ENCODE results near the gene SIPA1L3. TPM values are rescaled to one million over a fixed set of nuclear protein-coding genes. Genes with fewer than 3 reads are reported as not detected.
A peak's percentile ranks its signal among the peaks of the same experiment; 100 is the strongest.

SIPA1L3 gene
- total RNA-seq, 1 experiment from 2014 or later = 125 TPM

DNA sequence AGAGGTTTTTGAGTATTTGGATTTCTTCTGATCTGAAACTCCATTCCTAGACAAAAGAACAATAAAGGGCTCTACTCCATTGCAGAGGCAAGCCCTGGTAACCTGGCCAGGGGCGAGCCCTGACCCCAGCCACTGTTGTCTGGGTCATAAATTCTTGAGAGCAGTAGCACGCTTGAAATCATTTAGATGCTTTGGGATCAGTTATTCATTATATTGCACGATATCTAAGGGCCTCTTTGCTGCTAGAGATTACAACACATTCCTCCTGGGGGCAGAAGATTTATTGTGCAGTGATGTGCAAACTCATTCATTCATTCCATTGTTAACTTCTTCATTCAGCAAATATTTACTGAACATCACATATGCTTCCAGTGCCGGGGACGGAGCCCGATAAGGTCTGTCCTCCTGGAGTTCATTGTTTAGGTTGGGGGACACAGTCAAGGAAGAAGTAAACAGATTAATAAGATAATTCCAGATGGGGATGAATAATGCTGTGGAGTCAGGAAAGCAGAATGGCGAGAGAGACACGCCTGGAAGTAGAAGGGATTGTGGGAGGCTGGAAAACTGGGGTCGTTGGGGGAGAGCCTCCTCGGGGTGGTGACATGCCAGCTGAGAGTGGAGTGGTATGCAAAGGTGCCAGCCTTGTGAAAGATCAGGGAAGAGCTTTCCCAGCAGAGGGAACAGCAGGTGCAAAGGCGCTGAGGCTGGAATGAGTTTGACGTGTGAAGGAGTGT, 34.9 kb downstream of the SIPA1L3 start:
- no TSS peak for BruUV-seq (replicated peaks)
- Histone ChIP-seq H3K4me3 (ENCODE audit: low read depth, low read length) (no peak overlapping the region), H3K9me3 (no peaks in the 10 kb centered on the region), H3K4me1 (peaks cover 68% of the 10 kb centered on the region), H3K27me3 (replicated peaks; ENCODE audit: control insufficient read depth, insufficient read depth, low read length) (no peaks in the 10 kb centered on the region), H3K36me3 (ENCODE audit: control insufficient read depth, insufficient read depth, low read length) (peaks cover 2% of the 10 kb centered on the region)
- Mint-ChIP-seq H3K27me3 (ENCODE audit: insufficient read depth, unreplicated experiment) (no peaks in the 10 kb centered on the region), H3K4me3 (ENCODE audit: unreplicated experiment) (peak overlapping the region; percentile 68), H3K27ac (ENCODE audit: unreplicated experiment) (peak overlapping the region; percentile 94), H3K9me3 (ENCODE audit: unreplicated experiment) (peaks cover 1% of the 10 kb centered on the region), H3K36me3 (ENCODE audit: insufficient read depth, unreplicated experiment) (peaks cover 83% of the 10 kb centered on the region), H3K4me1 (ENCODE audit: low read depth, unreplicated experiment) (peaks cover 51% of the 10 kb centered on the region)
- TF ChIP-seq, protein P1, sequence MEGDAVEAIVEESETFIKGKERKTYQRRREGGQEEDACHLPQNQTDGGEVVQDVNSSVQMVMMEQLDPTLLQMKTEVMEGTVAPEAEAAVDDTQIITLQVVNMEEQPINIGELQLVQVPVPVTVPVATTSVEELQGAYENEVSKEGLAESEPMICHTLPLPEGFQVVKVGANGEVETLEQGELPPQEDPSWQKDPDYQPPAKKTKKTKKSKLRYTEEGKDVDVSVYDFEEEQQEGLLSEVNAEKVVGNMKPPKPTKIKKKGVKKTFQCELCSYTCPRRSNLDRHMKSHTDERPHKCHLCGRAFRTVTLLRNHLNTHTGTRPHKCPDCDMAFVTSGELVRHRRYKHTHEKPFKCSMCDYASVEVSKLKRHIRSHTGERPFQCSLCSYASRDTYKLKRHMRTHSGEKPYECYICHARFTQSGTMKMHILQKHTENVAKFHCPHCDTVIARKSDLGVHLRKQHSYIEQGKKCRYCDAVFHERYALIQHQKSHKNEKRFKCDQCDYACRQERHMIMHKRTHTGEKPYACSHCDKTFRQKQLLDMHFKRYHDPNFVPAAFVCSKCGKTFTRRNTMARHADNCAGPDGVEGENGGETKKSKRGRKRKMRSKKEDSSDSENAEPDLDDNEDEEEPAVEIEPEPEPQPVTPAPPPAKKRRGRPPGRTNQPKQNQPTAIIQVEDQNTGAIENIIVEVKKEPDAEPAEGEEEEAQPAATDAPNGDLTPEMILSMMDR (IDR thresholded peaks at IDR 0.05; ENCODE audit: insufficient read depth in 1 of 2, low read depth in 1 of 2, low read length in 1 of 2, severe bottlenecking in 1 of 2, unreplicated experiment in 1 of 2) = no peak
- POLR2A ChIA-PET = interaction anchor here (0.7 to 3.5 kb wide), 3 partner anchors 10 to 261 kb away, joined by 7 to 55 read pairs (median 15); partner anchors contain the start of genes SIPA1L3 and WDR87
- DNase-seq = peak; percentile 91 to 94
- CTCF ChIA-PET = interaction anchor here (0.6 to 2.4 kb wide), 5 partner anchors 10 to 642 kb away, joined by 3 to 12 read pairs (median 6); partner anchors contain the start of gene WDR87
- intact Hi-C loops (cut with micrococcal nuclease; ENCODE audit: unreplicated experiment) = loop anchor here (1.0 kb wide), 4 partner anchors 10 to 121 kb away; partner anchors contain the start of gene WDR87

DNA sequence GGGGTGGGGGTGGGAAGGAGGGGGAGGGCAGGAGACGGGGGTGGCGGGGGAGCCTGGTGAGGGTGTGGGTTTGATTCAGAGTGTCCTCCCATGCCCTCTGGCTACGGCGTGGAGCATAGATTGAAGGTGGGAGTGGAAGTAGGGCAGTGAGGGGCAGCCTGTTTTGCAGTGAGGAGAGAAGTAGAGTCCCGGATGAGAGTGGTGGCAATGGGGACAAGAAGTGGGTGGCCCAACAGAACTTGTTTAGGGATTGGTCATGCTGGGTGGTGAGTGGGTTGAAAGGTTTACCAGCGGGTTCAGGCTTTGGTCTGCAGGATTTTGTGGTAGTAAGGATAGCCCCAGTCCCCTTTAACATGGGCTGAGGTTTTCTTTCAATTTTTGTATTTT, 35.5 kb downstream of the SIPA1L3 start:
- Mint-ChIP-seq H3K9me3 (ENCODE audit: unreplicated experiment) (no peaks in the 10 kb centered on the region), H3K4me3 (ENCODE audit: unreplicated experiment) (peak overlapping the region; percentile 68), H3K4me1 (ENCODE audit: low read depth, unreplicated experiment) (peaks cover 56% of the 10 kb centered on the region), H3K27ac (ENCODE audit: unreplicated experiment) (peak overlapping the region; percentile 94), H3K36me3 (ENCODE audit: insufficient read depth, unreplicated experiment) (peaks cover 84% of the 10 kb centered on the region), H3K27me3 (ENCODE audit: insufficient read depth, unreplicated experiment) (no peaks in the 10 kb centered on the region)
- ChIA-PET CTCF (interaction anchor here (0.9 to 2.4 kb wide), 4 partner anchors 11 to 45 kb away, joined by 4 to 10 read pairs (median 7); partner anchors contain the start of gene WDR87), POLR2A (interaction anchor here (1.3 to 3.5 kb wide), 3 partner anchors 10 to 50 kb away, joined by 5 to 55 read pairs (median 21); partner anchors contain the start of genes SIPA1L3 and WDR87)
- no peak for DNase-seq
- H3K27me3 ChIP-seq (replicated peaks; ENCODE audit: control insufficient read depth, insufficient read depth, low read length) = no peaks in the 10 kb centered on the region
- no peak overlapping the region for H3K4me3 ChIP-seq (ENCODE audit: low read depth, low read length)
- intact Hi-C loops (cut with micrococcal nuclease; ENCODE audit: unreplicated experiment) = no loop called here
- TF ChIP-seq, protein P1 (IDR thresholded peaks at IDR 0.05; ENCODE audit: insufficient read depth in 1 of 2, low read depth in 1 of 2, low read length in 1 of 2, severe bottlenecking in 1 of 2, unreplicated experiment in 1 of 2) = no peak
- no TSS peak for BruUV-seq (replicated peaks)
- H3K36me3 ChIP-seq (ENCODE audit: control insufficient read depth, insufficient read depth, low read length) = peaks cover 2% of the 10 kb centered on the region
- no peaks in the 10 kb centered on the region for H3K9me3 ChIP-seq
- H3K4me1 ChIP-seq = peaks cover 65% of the 10 kb centered on the region

DNA sequence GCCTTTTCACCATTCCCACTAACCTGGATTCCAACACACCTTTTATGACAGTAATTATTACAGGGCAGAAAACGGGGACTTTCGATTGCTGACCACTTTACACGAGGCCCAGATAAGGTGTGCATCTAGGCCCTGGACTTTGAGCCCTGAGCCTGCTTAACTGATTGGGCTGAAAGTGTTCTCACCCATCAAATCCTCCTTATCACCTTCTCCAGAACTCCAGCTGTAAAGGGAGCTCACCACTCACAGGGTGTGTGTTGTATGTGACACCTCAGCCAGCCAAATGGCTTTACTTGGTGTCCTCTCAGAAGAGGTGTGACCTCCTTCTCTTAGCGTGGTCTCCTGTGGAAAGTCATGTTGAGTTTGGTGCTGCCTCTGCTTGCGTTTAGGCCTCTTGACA, 36.5 kb downstream of the SIPA1L3 start:
- Mint-ChIP-seq H3K36me3 (ENCODE audit: insufficient read depth, unreplicated experiment) (peaks cover 84% of the 10 kb centered on the region), H3K27me3 (ENCODE audit: insufficient read depth, unreplicated experiment) (no peaks in the 10 kb centered on the region), H3K4me1 (ENCODE audit: low read depth, unreplicated experiment) (peaks cover 64% of the 10 kb centered on the region), H3K9me3 (ENCODE audit: unreplicated experiment) (no peaks in the 10 kb centered on the region), H3K27ac (ENCODE audit: unreplicated experiment) (peak overlapping the region; percentile 94), H3K4me3 (ENCODE audit: unreplicated experiment) (peak overlapping the region; percentile 68)
- peak; percentile 89 to 96 for DNase-seq
- TF ChIP-seq, protein P1 (IDR thresholded peaks at IDR 0.05; ENCODE audit: insufficient read depth in 1 of 2, low read depth in 1 of 2, low read length in 1 of 2, severe bottlenecking in 1 of 2, unreplicated experiment in 1 of 2) = no peak
- no TSS peak for BruUV-seq (replicated peaks)
- ChIA-PET POLR2A (interaction anchor here (1.0 to 3.5 kb wide), 4 partner anchors 11 to 49 kb away, joined by 3 to 55 read pairs (median 13); partner anchors contain the start of genes SIPA1L3 and WDR87), CTCF (interaction anchor here (0.7 to 2.4 kb wide), 6 partner anchors 11 to 104 kb away, joined by 4 to 11 read pairs (median 7); partner anchors contain the start of gene WDR87)
- Histone ChIP-seq H3K9me3 (no peaks in the 10 kb centered on the region), H3K4me3 (ENCODE audit: low read depth, low read length) (no peak overlapping the region), H3K36me3 (ENCODE audit: control insufficient read depth, insufficient read depth, low read length) (peaks cover 2% of the 10 kb centered on the region), H3K27me3 (replicated peaks; ENCODE audit: control insufficient read depth, insufficient read depth, low read length) (no peaks in the 10 kb centered on the region), H3K4me1 (peaks cover 59% of the 10 kb centered on the region)
- intact Hi-C loops (cut with micrococcal nuclease; ENCODE audit: unreplicated experiment) = loop anchor here (1.0 kb wide), 3 partner anchors 8 to 393 kb away; no protein-coding TSS in a partner anchor
